ENCODE data around the gene PYROXD2.
"Not testable (repeated sequence)": the region's sequence is repeated elsewhere in the genome, so short reads cannot be mapped to it uniquely, and the experiment has no call there.

PYROXD2 gene

GRCh38 chr10:98389398-98389797 is 25.6 kb downstream of the PYROXD2 start:
- no peak for DNase-seq

- no peak for DNase-seq
Observed at GRCh38 chr10:98388101-98388655, 26.8 kb downstream of the PYROXD2 start.

DNA sequence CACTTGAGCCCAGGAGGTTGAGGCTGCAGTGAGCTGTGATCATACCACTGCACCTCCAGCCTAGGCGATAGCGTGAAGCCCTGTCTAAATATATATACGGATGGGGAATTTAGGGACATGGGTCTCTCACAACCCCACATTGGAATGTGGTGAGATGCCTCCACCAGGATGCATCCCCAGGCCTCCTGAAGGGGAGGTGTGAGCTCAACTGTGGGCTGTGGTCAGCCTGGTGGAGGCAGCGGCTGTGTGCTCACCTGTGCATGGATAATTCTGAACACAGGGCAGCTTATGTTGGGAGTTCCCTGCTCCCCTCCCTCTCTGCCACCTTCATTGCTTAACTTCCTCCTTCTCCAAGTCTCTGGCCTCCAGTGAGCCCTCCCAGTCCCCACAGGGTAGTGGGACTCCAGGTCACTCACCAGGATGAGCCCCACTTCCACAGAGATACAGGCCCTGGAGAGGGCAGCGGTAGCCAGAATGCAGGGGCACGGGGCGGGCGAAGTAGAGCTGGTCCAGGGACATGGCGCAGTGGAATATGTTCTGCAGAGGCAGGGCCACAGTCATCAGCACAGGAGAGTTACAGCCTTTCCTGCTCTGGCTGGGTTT is 30.4 kb downstream of the PYROXD2 start:
- no peak for DNase-seq

- no peak for DNase-seq
Observed at GRCh38 chr10:98383869-98384268, 31.1 kb downstream of the PYROXD2 start.

DNA sequence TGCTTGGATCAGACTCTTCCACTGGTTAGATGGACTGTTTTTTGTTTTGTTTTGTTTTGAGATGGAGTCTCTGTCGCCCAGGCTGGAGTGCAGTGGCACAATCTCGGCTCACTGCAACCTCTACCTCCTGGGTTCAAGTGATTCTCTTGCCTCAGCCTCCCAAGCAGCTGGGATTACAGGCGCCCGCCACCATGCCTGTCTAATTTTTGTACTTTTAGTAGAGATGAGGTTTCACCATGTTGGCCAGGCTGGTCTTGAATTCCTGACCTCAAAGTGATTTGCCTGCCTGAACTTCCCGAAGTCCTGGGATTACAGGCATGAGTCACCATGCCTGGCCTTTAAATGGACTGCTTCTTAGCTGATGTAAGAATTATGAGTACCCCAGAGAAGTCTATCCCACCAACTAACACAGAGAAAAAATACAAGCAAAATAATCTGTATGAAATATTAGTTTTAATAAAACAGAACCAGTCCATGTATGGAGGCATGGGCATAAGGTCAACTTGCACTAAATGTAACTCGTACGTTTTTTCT is 31.8 kb downstream of the PYROXD2 start:
- DNase-seq, result not testable (repeated sequence)

DNA sequence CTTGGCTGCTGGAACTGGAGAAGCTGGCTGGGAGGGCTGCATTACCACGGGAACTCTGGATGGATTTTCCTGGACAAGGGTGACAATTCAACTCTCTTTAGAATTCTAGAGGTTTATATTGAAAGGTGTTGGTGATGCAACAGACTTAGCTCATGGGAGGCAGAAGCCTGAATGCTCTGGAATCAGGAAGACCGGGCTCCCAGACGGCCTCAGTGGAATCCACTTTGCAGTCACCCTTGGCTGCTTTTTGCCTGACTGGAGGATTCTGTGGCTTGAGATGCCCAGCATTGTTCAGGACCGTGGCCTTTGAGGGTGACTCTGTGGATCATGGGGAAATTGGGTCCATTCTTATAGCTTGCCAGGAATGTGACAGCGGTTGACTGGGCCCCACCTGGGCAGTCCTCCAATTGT is 32.3 kb downstream of the PYROXD2 start:
- no peak for DNase-seq

- no peak for DNase-seq
Observed at GRCh38 chr10:98380493-98381339, 34.3 kb downstream of the PYROXD2 start.

DNA sequence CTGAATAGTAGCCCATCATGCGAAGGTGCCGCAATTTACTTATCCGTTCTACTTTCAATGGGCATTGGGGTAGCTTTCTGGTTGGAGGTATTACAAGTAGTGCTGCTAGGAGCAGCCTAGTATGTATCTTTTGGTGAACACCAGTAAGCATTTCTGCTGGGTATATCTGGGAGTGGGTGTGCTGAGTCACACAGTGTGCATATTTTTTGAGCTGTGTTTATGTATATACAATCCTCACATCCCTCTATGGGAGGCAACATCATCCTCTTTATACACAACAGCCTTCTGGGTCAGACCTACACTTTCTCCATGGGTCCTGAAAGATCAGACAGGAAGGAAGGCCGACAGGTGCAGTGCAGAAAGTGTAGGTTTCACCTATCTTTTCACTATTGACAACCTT is 36.3 kb downstream of the PYROXD2 start:
- DNase-seq, result no peak

DNA sequence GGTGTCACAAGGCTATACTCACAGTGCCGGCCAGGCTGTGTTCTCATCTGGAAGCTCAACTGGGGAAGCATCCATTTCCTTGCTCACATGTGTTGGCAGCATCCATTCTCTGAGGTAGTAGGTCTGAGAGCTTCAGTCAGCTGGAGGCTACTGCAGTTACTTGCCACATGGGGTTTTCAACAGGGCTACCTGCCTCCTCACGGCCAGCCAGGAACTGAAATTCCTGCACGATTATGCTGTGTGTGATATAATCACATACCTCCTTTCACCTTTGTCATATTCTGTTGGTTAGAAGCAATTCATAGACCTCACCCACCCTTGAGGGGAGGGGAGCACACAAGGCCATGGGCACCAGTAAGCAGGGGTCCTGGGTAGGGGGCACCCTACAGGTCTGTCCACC is 37.4 kb downstream of the PYROXD2 start:
- no peak for DNase-seq

- no peak for DNase-seq
Observed at GRCh38 chr10:98377001-98377400, 38.0 kb downstream of the PYROXD2 start.

- DNase-seq, result peak; percentile 3
Observed at GRCh38 chr10:98376485-98376884, 38.5 kb downstream of the PYROXD2 start.

- DNase-seq, result peak; percentile 68
Observed at GRCh38 chr10:98374217-98374985, 40.6 kb downstream of the PYROXD2 start.

DNA sequence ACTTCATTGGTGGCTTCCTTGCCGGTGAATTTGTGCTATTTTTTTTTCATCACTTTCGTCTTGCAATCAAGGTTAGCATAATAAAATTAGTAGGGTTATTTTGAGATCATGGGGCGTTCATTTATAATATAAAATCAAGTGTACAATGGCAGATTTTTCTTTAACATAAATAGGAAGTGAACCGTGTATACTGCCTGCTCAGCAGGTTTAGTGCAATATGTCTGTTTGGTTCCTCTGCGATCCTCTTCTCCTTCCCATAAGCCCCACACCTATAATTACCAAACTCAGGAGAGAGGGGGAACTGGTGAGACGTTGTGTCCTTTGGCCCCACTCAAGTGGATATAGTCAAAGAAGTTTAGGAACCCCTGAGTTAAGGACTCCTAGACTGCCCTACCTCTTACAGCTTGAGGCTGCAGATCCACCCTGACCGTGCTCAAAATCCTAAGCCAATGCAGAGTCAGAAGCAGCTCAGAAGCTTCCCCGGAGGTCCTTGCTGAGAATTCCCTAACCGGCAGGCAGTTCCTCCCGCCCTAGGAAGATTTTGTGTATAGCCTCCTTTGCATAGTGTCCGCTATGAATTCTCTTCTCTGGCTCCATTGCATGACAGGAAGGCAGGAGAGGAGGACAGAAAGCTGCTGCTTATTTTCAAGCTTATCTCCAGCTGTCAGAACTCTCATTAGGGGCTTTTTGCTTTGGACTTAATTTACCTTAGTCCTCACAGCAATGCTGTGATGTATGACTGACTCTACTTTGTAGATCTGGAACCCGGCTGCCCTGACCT is 41.5 kb downstream of the PYROXD2 start:
- DNase-seq, result no peak

DNA sequence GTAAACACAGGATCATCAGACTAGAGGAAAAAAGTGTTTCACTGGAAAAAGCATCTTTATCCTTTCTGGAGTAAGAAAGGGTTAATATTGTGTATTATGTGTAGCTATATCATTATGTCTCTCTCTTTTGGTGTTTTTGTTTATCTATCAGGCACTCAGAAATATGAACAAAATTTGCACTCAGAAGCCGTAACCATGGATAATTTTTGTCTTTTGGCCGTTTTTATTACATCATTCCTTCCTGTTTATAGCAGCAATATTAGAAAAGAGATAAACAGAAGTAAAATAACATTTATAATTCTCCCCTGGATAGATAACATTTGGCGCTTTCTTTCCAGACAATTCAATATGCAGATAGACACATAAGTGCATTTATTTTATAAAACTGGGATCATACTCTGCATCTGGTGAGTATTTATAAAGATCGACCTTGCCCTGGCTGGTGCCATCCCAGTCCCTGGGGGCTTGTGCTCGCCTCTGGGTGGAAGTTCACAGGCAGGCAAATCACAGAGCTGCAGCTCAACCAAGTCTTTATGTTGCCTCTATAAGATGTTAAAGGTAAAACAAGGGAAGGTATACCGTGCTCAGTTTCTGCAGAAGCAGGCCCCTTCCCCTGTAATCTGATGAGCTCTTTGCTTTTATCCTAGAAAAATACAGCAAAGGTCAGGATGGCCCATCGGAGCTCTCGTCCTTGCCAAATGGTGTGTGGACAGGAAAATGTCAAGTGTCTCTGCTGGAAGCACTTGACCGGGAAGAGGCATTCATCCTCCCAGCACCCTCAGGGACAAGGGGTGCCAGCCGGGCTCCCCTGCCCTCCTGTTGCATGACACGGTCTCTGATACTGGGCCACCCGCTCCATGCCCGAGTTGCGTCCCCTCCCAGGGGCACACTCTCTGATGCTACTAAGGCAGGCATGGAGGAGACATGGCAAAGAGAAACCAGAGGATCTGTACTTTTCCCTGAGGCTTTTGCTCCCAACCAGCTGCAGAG is 43.9 kb downstream of the PYROXD2 start:
- DNase-seq, result no peak

DNA sequence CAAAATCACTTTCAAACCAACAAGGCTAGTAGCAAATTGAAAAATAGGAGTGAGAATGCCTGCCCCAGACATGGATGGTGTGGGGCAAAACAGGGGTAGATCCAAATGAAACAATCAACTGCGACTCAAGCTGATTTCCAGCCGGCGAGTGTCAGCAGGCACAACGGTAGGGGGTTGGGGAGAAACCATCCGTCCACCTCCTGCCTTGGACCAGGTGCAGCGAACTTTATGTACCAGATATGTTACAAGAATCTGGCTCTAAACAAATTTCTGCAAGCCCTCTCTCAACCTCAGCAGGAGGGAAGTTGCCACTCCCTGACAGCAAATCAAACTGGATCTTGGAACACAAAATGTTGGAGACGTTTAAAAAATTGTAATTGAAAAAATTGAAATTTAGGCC is 45.2 kb downstream of the PYROXD2 start:
- no peak for DNase-seq

- no peak for DNase-seq
Observed at GRCh38 chr10:98368644-98369043, 46.3 kb downstream of the PYROXD2 start.

DNA sequence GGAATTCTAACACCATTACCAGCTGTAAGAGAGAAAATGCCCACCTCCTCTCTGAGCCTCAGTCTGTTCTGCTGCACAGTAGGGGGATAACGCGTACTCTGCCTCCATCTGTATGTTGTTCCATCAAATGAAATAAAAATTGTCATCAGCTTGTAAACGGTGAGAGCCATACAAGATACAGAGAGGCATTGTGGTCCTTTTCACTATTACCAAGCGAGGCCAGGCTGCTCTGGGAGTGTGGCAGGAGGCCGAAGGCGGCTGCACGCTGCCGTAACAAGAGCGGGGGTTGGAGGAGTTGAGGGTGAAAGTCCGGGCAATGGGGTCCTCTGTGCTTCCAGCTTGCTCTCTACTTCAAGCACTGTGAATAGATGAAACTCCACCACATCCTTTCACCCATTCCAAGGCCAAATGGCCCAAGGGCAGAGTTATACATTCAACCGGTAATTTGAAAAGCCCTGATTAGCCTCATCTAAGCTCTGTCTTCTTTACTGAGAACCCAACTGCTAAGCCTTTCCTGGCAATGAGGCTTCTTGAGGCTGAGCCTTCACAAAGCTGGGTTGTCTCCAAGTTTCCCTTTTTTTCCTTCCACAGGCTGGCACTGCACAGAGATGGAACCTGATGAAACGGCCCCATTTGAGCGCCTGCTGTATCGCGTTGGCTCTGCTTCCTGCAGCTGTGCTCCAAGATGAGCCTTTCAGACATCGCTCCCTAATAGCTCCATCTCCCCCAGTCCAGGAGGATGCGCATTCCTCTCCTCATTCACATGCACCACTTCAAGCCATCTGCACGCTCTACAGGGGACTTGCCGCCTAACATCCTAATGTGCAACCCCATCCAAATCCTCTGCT is 47.2 kb downstream of the PYROXD2 start:
- DNase-seq, result peak; percentile 1

GRCh38 chr10:98366062-98366530 is 48.9 kb downstream of the PYROXD2 start:
- no peak for DNase-seq

DNA sequence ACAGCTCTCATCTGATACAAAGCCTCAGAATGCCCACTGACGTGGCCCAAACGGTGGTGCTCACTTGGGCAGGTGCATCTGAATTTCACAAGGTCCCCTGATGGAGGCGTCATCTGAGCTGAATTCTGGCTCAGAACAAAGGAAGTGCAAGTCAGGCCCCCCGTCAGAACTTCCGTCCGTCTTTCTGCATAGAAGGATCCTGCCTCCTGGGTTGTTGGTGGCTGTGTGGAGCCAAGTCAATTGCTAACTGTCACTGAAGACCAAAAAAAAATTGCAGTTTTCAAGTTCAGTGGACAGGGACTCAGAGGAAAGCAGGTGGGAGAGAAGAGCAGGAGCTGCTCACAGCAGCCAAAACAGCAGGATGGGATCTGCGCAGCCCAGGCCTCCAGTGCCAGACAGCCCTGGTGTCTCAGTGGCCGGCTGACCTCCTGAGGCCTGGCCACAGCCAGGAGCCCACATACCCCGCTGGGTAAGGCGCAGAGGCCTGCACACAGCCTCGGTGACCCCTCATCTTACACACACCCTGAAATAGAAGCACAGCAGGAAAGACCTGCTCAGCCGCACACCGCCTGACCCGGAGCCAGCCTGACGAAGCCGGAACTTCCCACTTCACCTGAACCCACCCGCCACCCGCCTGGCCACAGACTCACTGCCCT is 49.4 kb downstream of the PYROXD2 start:
- no peak for DNase-seq

Measured in NCI-H69 (cell line).